Measurements from ENCODE around the gene SLC6A1.
"Not testable (repeated sequence)": the region's sequence is repeated elsewhere in the genome, so short reads cannot be mapped to it uniquely, and the experiment has no call there.

Gene SLC6A1

DNA sequence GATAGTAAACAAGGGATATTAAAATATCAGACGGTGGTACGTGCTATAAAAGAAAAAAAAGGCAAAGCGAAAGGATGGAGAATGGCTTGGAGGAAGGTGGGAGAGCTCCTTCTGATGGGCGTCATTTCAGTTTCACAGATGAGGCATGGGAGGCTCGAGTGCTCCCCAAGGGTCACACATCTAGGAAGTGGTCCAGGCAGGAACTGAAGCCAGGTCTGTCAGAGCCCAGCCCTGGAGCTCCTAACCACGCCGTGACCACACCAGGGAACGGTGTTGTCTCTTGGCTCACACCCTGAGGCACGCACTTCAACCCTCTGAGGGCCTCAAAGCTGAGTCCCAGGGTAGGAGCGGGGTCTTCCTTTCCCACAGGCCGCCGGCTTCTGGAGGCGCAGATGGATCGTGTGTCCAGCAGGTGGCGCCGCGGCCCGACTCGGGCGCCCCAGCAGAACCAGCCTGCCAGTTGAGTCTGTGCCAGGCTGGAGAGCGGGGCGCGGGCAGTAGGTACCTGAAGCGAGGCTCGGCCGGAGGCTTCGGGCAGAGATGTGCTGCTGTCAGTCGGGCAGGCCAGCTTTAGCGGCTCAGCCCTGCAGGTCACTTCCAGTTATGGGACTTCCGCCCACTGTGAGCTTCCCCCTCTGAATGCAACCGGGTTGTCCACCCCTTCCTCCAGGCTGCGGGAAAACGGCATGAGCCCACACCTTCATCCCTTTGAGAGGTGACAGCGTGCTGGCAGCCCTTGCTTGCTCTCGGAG, 68.1 kb downstream of the SLC6A1 start:
- peak; percentile 33 for DNase-seq (ENCODE audit: low read depth)
- H3K4me3 ChIP-seq (ENCODE audit: low read depth, low read length): no peak overlapping the region
- TF ChIP-seq, protein P1, sequence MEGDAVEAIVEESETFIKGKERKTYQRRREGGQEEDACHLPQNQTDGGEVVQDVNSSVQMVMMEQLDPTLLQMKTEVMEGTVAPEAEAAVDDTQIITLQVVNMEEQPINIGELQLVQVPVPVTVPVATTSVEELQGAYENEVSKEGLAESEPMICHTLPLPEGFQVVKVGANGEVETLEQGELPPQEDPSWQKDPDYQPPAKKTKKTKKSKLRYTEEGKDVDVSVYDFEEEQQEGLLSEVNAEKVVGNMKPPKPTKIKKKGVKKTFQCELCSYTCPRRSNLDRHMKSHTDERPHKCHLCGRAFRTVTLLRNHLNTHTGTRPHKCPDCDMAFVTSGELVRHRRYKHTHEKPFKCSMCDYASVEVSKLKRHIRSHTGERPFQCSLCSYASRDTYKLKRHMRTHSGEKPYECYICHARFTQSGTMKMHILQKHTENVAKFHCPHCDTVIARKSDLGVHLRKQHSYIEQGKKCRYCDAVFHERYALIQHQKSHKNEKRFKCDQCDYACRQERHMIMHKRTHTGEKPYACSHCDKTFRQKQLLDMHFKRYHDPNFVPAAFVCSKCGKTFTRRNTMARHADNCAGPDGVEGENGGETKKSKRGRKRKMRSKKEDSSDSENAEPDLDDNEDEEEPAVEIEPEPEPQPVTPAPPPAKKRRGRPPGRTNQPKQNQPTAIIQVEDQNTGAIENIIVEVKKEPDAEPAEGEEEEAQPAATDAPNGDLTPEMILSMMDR (IDR thresholded peaks at IDR 0.05; ENCODE audit: insufficient read depth, low read depth, low read length, missing control alignments): peak; percentile 75

DNA sequence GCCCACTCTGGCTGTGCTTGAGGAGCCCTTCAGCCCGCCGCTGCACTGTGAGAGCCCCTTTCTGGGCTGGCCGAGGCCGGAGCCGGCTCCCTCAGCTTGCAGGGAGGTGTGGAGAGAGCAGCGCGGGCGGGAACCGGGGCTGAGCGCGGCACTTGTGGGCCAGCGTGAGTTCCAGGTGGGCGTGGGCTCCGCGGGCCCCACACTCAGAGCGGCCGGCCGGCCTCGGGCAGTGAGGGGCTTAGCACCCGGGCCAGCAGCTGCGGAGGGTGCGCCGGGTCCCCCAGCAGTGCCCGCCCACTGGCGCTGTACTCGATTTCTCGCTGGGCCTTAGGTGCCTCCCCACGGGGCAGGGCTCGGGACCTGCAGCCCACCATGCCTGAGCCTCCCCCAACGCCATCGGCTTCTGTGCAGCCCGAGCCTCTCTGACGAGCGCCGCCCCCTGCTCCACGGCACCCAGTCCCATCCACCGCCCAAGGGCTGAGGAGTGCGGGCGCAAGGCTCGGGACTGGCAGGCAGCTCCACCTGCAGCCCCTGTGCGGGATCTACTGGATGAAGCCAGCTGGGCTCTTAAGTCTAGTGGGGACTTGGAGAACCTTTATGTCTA, 68.8 kb downstream of the SLC6A1 start:
- DNase-seq (ENCODE audit: low read depth); H3K4me3 ChIP-seq (ENCODE audit: low read depth, low read length): not testable (repeated sequence)

GRCh38 chr3:11062704-11063103, 70.2 kb downstream of the SLC6A1 start:
- DNase-seq (ENCODE audit: low read depth): no peak
- no peak overlapping the region for H3K4me3 ChIP-seq (ENCODE audit: low read depth, low read length)
- TF ChIP-seq, protein P1 (IDR thresholded peaks at IDR 0.05; ENCODE audit: insufficient read depth, low read depth, low read length, missing control alignments): no peak

DNA sequence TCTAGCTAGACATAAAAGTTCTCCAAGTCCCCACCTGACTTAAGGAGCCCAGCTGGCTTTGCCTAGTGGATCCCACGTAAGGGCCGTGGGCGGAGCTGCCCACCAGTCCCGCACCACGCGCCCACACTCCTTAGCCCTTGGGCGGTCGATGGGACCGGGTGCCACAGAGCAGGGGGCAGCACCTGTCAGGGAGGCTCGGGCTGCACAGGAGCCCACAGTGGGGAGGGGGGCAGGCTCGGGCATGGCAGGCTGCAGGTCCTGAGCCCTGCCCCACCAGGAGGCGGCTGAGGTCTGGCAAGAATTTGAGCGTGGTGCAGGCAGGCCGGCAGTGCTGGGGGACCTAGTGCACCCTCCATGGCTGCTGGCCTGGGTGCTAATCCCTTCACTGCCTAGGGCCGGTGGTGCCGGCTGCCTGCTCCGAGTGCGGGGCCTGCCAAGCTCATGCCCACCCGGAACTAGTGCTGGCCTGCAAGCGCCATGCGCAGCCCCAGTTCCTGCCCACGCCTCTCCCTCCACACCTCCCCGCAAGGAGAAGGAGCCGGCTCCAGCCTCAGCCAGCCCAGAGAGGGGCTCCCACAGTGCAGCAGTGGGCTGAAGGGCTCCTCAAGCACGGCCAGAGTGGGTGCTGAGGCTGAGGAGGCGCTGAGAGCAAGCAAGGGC, 78.7 kb downstream of the SLC6A1 start:
- TF ChIP-seq, protein P1 (IDR thresholded peaks at IDR 0.05; ENCODE audit: insufficient read depth, low read depth, low read length, missing control alignments): no peak
- no peak overlapping the region for H3K4me3 ChIP-seq (ENCODE audit: low read depth, low read length)
- DNase-seq (ENCODE audit: low read depth): no peak

- H3K4me3 ChIP-seq (ENCODE audit: low read depth, low read length): no peak overlapping the region
- TF ChIP-seq, protein P1 (IDR thresholded peaks at IDR 0.05; ENCODE audit: insufficient read depth, low read depth, low read length, missing control alignments): no peak
- no peak for DNase-seq (ENCODE audit: low read depth)
Measured at GRCh38 chr3:11072631-11073030, 80.1 kb downstream of the SLC6A1 start.

DNA sequence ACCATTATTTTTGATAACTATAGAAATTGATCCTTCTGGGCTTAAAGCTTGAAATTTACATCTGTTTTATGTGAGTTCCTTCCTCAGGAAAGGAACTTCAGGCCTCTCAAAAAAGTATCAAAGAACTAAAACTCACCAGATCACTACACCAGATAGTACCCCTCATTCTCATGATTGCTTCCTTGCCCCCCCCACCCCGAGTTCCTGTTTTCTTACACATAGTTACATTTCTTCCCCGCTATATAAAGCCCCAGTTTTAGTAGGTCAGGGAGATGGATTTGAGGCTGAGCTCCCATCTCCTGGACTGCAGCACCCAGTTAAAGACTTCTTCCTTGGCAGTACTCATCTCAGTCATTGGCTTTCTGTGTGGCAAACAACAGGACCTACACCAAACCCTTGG, 81.5 kb downstream of the SLC6A1 start:
- DNase-seq (ENCODE audit: low read depth): no peak
- TF ChIP-seq, protein P1 (IDR thresholded peaks at IDR 0.05; ENCODE audit: insufficient read depth, low read depth, low read length, missing control alignments): no peak
- H3K4me3 ChIP-seq (ENCODE audit: low read depth, low read length): no peak overlapping the region

- no peak overlapping the region for H3K4me3 ChIP-seq (ENCODE audit: low read depth, low read length)
- DNase-seq (ENCODE audit: low read depth): no peak
- TF ChIP-seq, protein P1 (IDR thresholded peaks at IDR 0.05; ENCODE audit: insufficient read depth, low read depth, low read length, missing control alignments): no peak
Measured at GRCh38 chr3:11074451-11074850, 81.9 kb downstream of the SLC6A1 start.

DNA sequence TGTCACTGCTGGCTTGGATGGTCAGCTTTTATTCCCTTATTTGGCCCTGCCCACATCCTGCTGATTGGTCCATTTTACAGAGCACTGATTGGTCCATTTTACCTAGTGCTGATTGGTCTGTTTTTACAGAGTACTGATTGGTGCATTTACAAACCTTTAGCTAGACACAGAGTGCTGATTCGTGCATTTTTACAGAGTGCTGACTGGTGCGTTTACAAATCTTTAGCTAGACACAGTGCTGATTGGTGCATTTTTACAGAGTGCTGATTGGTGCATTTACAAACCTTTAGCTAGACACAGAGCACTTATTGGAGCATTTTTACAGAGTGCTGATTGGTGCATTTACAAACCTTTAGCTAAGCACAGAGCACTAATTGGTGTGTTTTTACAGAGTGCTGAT, 82.6 kb downstream of the SLC6A1 start:
- not testable (repeated sequence) for DNase-seq (ENCODE audit: low read depth); H3K4me3 ChIP-seq (ENCODE audit: low read depth, low read length)

Data from GM12865 (cell line).